Peyer's patch (tissue), 4 donors: ENCODE results near the gene FKBP14. TPM values are rescaled to one million over a fixed set of nuclear protein-coding genes. Genes with fewer than 3 reads are reported as not detected.

ENCODE experiments used
- DNase-seq, 3 donors: peaks; one replicate each; pipeline ENCODE4 v3.0.0-alpha.2; 2017 to 2019
- H3K27ac ChIP-seq, 4 donors: fragments of 200-600 bp; sonication (generic); one replicate each; pipeline ENCODE4 v1.5.1; 2016 to 2019
- H3K27me3 ChIP-seq, 2 donors: fragments of 200-600 bp; sonication (generic); one replicate each; pipeline ENCODE4 v1.5.1; 2019
- H3K36me3 ChIP-seq, 3 donors: fragments of 200-600 bp; sonication (generic); one replicate each; pipeline ENCODE4 v1.5.1; 2016 to 2019
- H3K4me1 ChIP-seq, 4 donors: fragments of 200-600 bp; sonication (generic); one replicate each; pipeline ENCODE4 v1.5.1; 2016 to 2019
- H3K4me3 ChIP-seq, 4 donors: fragments of 200-600 bp; sonication (generic); 1 replicate in 3 of 4; 2 replicates in 1 of 4; pipeline ENCODE4 v1.5.1; 2016 to 2019; ENCODE audit warnings: mild to moderate bottlenecking in 1 of 4
- H3K9me3 ChIP-seq, 4 donors: fragments of 200-600 bp; sonication (generic); one replicate each; pipeline ENCODE4 v1.5.1; 2016 to 2019; ENCODE audit warnings: mild to moderate bottlenecking in 1 of 4
- POLR2A ChIP-seq, 2 donors: fragments of 450-650 bp; IDR thresholded peaks; one replicate each; pipeline ENCODE4 v1.5.1; 2017; ENCODE audit warnings: antibody characterized with exemption in 2 of 2, mild to moderate bottlenecking in 2 of 2, moderate library complexity in 2 of 2
- total RNA-seq, 4 donors: library from RNA; depleted of rRNA; stranded (reverse); fragments of >200 nt; gene quantifications; one replicate each; pipeline ENCODE4 v1.1.0, GENCODE V29; 2016
- TF ChIP-seq, protein P1 (sequence below), 6 experiments: fragments of 450-650 bp in 4 of 6; fragments of 200-600 bp in 2 of 6; sonication (generic) in 1 of 6; IDR thresholded peaks; one replicate each; pipeline ENCODE4 v1.5.1; 2017 to 2019; ENCODE audit warnings: antibody characterized with exemption in 6 of 6, mild to moderate bottlenecking in 3 of 6, moderate library complexity in 1 of 6

The FKBP14 gene
- total RNA-seq, 4 donors from 2014 or later = 4.2 to 8.5 (median 6.3) TPM

GRCh38 chr7:29972315-29972669 is 54.2 kb downstream of the FKBP14 start:
- no peak for DNase-seq
- no peaks in the 10 kb centered on the region for H3K36me3 ChIP-seq
- no peak overlapping the region for H3K4me3 ChIP-seq
- TF ChIP-seq, protein P1, sequence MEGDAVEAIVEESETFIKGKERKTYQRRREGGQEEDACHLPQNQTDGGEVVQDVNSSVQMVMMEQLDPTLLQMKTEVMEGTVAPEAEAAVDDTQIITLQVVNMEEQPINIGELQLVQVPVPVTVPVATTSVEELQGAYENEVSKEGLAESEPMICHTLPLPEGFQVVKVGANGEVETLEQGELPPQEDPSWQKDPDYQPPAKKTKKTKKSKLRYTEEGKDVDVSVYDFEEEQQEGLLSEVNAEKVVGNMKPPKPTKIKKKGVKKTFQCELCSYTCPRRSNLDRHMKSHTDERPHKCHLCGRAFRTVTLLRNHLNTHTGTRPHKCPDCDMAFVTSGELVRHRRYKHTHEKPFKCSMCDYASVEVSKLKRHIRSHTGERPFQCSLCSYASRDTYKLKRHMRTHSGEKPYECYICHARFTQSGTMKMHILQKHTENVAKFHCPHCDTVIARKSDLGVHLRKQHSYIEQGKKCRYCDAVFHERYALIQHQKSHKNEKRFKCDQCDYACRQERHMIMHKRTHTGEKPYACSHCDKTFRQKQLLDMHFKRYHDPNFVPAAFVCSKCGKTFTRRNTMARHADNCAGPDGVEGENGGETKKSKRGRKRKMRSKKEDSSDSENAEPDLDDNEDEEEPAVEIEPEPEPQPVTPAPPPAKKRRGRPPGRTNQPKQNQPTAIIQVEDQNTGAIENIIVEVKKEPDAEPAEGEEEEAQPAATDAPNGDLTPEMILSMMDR (IDR thresholded peaks at IDR 0.05) = no peak
- no peak for TF ChIP-seq POLR2A (IDR thresholded peaks at IDR 0.05)
- H3K27ac ChIP-seq = no peak overlapping the region
- H3K4me1 ChIP-seq = peaks cover 0 to 3% (median 0%) of the 10 kb centered on the region in 4 donors
- H3K27me3 ChIP-seq = no peaks in the 10 kb centered on the region
- no peaks in the 10 kb centered on the region for H3K9me3 ChIP-seq

DNA sequence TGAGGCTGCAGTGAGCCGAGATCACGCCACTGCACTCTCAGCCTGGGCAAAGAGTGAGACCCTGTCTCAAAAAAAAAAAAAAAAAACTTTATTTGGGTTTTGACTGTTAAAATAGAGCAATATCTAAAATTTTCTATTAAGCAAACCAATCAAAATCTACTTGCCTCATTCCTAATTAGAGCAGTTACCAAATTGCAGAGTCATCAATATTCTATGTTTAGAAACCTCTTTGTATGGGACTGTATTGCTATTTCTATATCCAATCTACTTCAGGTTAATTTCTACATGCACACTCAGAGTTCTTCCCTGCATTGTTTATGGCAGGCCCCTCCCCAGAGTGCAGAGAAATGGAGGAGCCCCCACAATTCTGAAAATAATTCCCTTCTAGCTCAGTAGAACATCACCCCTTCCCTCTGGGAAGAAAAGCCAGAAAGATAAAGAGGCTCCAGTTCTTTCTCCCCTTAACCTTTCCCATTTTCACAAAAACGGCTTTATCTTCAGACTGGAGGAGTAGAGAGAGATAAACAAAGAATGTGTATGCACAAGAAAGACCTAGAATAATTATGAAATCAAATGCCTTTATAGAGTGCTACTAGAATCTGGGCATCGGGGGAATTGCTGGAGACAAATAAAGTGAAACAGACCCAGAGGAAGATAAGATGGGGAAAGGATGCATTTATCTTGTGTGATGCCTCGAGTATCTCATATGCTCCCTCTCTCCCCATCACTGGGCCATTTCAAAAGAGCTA is 54.8 kb downstream of the FKBP14 start:
- Histone ChIP-seq H3K4me1 (peaks cover 0 to 2% (median 0%) of the 10 kb centered on the region in 4 donors), H3K27me3 (no peaks in the 10 kb centered on the region), H3K36me3 (no peaks in the 10 kb centered on the region), H3K27ac (no peak overlapping the region), H3K4me3 (no peak overlapping the region), H3K9me3 (no peaks in the 10 kb centered on the region)
- DNase-seq = no peak
- TF ChIP-seq, protein P1 (IDR thresholded peaks at IDR 0.05) = no peak
- TF ChIP-seq POLR2A (IDR thresholded peaks at IDR 0.05) = no peak

DNA sequence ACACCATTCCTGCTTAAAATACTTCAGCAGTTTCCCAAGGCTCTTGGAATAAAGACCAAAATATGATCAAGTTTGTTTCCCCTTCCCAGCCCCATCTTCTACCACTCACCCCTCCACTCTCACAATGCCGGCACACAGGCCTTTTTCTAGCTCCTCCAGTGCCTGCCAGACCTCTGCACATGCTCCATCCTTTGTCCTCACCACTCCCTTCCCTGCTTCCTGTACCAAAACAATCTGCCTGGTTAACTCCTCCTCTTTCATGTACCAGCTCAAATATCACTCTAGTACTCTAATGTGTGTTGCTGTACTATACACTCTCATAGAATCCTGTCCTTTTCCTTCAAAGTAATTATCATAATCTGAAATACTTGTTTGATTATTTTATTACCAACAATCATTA is 56.3 kb downstream of the FKBP14 start:
- TF ChIP-seq, protein P1 (IDR thresholded peaks at IDR 0.05) = no peak
- TF ChIP-seq POLR2A (IDR thresholded peaks at IDR 0.05) = no peak
- Histone ChIP-seq H3K4me1 (no peaks in the 10 kb centered on the region), H3K27ac (no peak overlapping the region)

DNA sequence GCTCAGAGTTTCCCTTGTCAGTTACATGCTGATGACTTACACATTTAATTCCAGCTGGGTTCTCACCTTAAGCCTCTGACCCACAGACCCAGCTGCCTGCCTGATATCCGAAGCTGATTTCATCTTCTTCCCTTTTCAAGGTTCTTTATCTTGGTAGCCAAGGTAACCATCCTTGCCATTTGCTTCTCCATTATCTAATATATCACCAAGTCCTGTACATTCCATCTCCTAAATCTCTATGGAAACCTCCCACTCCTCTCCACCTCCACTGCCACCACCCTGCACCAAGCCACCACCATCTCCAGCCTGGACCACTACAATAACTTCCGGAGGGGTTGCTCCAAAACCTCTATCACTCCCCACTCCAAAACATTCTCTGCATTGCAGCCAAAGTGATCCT is 56.8 kb downstream of the FKBP14 start:
- Histone ChIP-seq H3K27me3 (no peaks in the 10 kb centered on the region), H3K36me3 (no peaks in the 10 kb centered on the region), H3K4me3 (no peak overlapping the region), H3K27ac (no peak overlapping the region), H3K4me1 (no peaks in the 10 kb centered on the region), H3K9me3 (no peaks in the 10 kb centered on the region)
- DNase-seq = no peak
- no peak for TF ChIP-seq POLR2A (IDR thresholded peaks at IDR 0.05)
- TF ChIP-seq, protein P1 (IDR thresholded peaks at IDR 0.05) = no peak

More for the DNA sequence above, 56.3 kb downstream of the FKBP14 start:
- Histone ChIP-seq H3K9me3 (no peaks in the 10 kb centered on the region), H3K27me3 (no peaks in the 10 kb centered on the region), H3K4me3 (no peak overlapping the region), H3K36me3 (no peaks in the 10 kb centered on the region)
- DNase-seq = no peak

GRCh38 chr7:29968683-29969395 is 57.7 kb downstream of the FKBP14 start:
- Histone ChIP-seq H3K9me3 (no peaks in the 10 kb centered on the region), H3K27ac (no peak overlapping the region), H3K36me3 (no peaks in the 10 kb centered on the region), H3K4me1 (no peaks in the 10 kb centered on the region), H3K4me3 (no peak overlapping the region), H3K27me3 (no peaks in the 10 kb centered on the region)
- no peak for DNase-seq
- TF ChIP-seq, protein P1 (IDR thresholded peaks at IDR 0.05) = no peak
- no peak for TF ChIP-seq POLR2A (IDR thresholded peaks at IDR 0.05)
